ENCODE results near the gene KLC3.
"Not testable (repeated sequence)": the region's sequence is repeated elsewhere in the genome, so short reads cannot be mapped to it uniquely, and the experiment has no call there.

KLC3 gene

DNA sequence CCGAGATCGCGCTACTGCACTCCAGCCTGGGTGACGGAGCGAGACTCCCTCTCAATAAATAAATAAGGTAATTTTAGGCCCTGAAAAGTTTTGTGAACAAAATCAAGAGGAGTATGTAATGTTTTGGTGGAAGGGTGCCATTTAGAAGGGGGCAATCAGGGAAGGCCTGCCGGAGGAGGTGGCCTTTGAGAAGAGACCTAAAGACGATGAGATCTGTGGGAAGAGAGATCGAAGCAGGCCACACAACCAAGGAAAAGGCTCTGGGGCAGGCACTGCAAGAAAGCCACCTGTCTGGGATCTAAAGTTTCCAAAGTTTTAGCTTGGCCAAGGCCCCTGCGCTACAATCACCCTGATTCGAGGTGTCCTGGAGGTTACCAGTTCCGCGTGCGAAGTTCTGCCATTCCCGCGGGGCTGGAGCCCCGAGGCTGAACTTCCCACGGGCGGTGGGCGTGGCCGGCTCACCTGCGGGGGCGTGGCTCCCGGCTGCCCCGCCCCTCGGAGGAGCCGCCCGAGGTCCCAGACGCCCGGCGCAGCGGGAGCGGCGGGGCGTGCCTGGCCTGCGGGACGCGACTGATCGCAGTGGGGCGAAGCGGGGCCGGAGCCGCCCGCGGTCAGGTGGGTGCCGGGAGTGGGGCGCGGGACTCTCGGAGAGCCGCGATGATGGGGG, at the start of gene KLC3:
TSS of gene KLC3 (plus strand) at position 519 of the 667 bp plus-strand sequence. CDS start 4,792 bp downstream, outside the sequence.
- no peak for DNase-seq

DNA sequence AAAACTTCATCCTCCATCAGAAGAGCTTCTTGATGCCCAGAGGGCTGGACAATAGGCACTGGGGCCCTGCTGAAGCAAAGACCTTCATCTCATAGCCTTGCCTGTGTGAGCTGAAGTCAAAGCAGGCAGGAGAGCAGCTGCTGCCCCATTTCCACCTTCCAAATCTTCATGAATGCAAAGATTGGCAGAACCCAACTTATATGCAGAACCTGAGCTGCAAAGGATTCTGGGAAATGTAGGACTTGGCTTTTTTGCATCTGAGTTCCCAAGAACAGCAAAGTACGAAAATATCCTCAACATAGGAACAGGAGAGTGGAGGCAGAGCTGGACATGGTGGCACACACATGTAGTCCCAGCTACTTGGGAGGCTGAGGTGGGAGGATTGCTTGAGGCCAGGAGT, 48.7 kb upstream of the KLC3 start:
- no peak for DNase-seq

GRCh38 chr19:45293682-45294081, 46.9 kb upstream of the KLC3 start:
- no peak for DNase-seq

- DNase-seq = no peak
Measured at GRCh38 chr19:45294291-45295029, 46.1 kb upstream of the KLC3 start.

GRCh38 chr19:45295873-45296272, 44.7 kb upstream of the KLC3 start:
- DNase-seq = no peak

DNA sequence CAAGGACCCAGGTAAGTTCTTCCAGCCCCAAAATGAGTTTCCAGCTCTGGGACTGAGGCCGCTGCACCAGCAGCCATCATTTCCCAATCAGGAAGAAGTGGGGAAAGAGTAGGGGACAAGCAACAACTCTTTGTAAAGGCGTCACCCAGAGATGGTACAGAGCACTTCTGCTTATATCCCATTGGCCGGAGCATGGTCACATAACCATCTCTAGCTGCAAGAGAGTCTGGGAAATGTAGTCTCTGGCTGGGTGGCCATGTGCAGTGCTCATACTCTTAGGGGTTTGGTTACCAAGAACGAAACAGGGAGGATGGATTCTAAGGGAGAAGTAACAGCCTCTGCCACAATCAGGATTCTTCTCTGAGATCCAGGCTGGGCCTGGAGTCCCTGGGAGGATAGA, 44.2 kb upstream of the KLC3 start:
- DNase-seq = no peak

DNA sequence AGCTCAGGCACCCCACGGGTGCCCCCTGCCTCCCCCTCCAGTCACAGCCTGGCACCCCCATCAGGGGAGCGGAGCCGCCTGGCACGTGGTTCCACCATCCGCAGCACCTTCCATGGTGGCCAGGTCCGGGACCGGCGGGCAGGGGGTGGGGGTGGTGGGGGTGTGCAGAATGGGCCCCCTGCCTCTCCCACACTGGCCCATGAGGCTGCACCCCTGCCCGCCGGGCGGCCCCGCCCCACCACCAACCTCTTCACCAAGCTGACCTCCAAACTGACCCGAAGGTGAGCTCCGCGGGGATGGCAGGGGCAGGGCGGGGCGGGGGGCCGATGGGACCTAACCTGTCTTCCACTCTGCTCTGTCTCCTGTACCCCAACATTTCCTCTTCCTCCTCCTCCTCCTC, 42.9 kb upstream of the KLC3 start:
- DNase-seq = no peak

DNA sequence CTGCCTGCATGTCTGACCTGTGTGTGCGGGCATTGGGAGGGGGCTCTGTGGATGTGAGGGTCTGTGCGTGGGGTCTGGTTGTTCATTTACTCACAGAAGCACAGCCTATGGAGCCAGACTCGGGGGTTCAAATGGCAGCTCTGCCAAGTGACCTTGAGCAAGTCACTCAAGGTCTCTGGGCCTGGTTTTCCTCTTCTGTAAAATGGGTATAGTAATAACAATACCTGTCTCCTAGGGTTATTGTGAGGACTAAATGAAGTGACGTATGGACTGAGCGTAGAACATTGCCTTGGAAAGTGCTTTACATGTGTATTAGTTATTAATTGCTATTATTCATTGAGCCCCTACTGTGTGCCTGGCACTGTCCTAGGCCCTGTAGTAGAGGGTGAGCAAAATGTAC, 42.3 kb upstream of the KLC3 start:
- DNase-seq = no peak

- DNase-seq = no peak
Measured at GRCh38 chr19:45299719-45300118, 40.8 kb upstream of the KLC3 start.

DNA sequence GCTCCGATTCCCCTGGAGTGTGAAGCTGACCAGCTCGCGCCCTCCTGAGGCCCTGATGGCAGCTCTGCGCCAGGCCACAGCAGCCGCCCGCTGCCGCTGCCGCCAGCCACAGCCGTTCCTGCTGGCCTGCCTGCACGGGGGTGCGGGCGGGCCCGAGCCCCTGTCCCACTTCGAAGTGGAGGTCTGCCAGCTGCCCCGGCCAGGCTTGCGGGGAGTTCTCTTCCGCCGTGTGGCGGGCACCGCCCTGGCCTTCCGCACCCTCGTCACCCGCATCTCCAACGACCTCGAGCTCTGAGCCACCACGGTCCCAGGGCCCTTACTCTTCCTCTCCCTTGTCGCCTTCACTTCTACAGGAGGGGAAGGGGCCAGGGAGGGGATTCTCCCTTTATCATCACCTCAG, 38.1 kb upstream of the KLC3 start:
- DNase-seq = no peak

DNA sequence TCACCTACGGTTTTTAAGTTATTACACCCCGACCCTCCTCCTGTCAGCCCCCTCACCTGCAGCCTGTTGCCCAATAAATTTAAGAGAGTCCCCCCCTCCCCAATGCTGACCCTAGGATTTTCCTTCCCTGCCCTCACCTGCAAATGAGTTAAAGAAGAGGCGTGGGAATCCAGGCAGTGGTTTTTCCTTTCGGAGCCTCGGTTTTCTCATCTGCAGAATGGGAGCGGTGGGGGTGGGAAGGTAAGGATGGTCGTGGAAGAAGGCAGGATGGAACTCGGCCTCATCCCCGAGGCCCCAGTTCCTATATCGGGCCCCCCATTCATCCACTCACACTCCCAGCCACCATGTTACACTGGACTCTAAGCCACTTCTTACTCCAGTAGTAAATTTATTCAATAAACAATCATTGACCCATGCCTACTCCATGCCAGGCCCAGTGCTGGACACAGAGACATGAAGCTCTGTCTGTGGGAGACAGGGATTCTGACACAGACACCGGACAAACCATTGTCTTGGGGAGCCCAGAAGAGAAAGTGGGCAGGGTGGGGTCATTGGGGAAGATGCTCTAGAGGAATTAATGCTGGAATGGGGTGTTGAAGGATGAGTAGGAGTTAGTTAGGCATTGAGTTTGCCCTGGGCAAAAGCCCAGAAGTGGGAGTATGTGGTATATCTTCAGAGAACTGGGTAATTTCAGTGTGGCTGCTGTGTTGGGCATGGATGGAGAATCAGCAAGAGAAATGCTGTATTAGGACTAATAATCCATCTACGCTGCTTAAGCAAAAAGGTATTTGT, 37.1 kb upstream of the KLC3 start:
- DNase-seq = no peak

GRCh38 chr19:45304141-45304926, 36.2 kb upstream of the KLC3 start:
- DNase-seq = no peak

DNA sequence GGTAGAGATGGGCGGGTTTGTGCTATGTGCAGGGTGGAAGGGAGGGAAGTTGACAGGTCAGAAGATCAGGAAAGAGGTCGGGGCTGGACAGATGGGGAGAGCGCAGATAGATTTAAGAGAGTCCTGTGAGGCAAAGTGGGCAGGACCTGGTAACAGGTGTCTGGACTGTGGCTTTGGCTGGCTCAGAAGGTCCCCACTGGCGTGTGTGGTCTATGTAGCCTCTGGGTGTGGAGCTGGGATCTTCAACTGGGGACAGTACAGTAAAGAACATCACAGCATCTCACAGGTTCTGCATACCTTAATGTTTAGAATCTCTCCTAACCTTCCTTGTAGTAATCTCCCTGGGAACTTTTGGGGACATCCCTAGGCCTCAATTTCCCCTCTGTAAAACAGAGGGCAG, 35.5 kb upstream of the KLC3 start:
- no peak for DNase-seq

- DNase-seq = no peak
Measured at GRCh38 chr19:45305421-45305820, 35.1 kb upstream of the KLC3 start.

- no peak for DNase-seq
Measured at GRCh38 chr19:45306040-45306439, 34.5 kb upstream of the KLC3 start.

- no peak for DNase-seq
Measured at GRCh38 chr19:45306518-45307027, 34.0 kb upstream of the KLC3 start.

GRCh38 chr19:45307361-45307760, 33.2 kb upstream of the KLC3 start:
- no peak for DNase-seq

DNA sequence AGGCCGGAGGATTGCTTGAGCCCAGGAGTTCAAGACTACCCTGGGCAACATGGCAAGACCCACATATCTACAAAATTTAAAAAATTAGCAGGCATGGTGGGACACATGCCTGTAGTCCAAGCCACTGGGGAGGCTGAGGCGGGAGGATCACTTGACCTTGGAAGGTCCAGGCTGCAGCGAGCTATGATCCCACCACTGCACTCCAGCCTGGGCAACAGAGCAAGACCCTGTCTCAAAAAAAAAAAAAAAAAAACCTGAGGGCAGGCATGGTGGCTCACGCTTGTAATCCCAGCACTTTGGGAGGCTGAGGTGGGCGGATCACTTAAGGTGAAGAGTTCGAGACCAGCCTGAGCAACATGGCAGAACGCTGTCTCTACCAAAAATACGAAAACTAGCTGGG, 31.2 kb upstream of the KLC3 start:
- not testable (repeated sequence) for DNase-seq

- DNase-seq = no peak
Measured at GRCh38 chr19:45311621-45312020, 28.9 kb upstream of the KLC3 start.

DNA sequence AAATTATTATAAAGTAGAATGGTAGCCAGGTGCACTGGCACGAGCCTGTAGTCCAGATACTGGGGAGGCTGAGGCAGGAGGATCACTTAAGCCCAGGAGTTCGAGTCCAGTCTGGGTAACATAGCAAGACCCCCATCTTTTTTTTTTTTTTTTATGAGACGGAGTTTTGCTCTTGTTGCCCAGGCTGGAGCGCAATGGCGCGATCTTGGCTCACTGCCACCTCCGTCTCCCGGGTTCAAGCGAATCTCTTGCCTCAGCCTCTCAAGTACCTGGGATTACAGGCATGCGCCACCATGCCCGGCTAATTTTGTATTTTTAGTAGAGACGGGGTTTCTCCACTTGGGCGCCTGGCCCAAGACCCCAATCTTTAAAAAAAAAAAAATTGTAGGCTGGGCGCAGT, 28.3 kb upstream of the KLC3 start:
- DNase-seq = not testable (repeated sequence)

DNA sequence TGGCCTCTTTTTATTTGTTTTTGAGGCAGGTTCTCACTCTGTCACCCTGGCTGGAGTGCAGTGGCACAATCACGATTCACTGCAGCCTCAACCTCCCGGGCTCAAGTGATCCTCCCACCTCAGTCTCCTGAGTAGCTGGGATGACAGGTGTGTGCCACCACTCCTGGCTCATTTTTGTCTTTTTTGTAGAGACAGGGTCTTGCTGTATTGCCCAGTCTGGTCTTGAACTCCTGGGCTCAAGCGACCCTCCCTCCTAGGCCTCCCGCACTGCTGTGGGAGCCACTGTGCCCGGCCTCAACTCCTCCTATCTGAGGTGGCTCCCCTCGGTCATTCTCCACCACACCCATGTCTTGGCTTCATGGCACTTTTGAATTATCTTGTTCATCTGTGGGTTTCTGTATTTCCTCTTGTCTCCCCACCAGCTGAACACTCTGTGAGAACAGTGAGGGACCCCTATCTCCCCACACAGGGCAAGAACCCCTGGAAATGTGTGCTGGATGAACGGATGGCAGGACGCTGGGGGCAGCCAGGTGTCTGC, 25.8 kb upstream of the KLC3 start:
- DNase-seq = no peak

DNA sequence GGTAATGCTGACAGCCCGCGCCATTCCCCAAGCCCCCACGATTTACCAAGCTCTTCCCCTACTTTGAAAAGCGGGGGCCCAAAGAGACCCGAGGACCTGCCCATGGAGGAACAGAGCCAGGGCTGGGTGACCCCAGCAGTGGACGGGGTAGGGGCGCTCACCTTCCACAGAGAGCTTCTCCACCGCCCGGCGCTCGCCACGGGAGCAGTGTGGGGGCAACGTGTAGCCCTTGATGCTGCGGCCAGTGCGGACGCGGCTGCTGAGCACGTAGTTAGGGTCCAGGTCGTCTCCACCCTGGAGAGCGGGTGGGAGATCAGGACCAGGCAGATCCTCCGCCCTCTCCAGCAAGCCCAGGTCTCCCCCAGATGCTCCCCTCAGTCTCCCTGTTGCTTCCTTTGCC, 25.2 kb upstream of the KLC3 start:
- no peak for DNase-seq

Data from NCI-H187 (cell line).